A549 (cell line): Measurements from ENCODE around the gene ZNF814. TPM values are rescaled to one million over a fixed set of nuclear protein-coding genes. Genes with fewer than 3 reads are reported as not detected.
"Not testable (repeated sequence)": the region's sequence is repeated elsewhere in the genome, so short reads cannot be mapped to it uniquely, and the experiment has no call there.

Experiments used
- ATAC-seq, 2 experiments: fragments of 200-7000 bp in 1 of 2; fragments of >200 bp in 1 of 2; cut with Nextera tagmentation in 1 of 2; cut with Tn5 transposase in 1 of 2; 3 replicates each; pipeline versions ENCODE4 v1.8.0 to v1.9.1; 2018 to 2020; ENCODE audit warnings: mild to moderate bottlenecking in 1 of 2, moderate library complexity in 1 of 2
- CTCF ChIA-PET: fragments of 300-600 bp; sonication (Branson Sonifier 250); formaldehyde crosslinking; extraction: SDS; loops from one replicate; lab custom pipeline; 2021; ENCODE audit warnings: antibody characterized with exemption, inconsistent platforms; lab: Yijun Ruan, JAX
- POLR2A ChIA-PET: fragments of 350-600 bp; formaldehyde crosslinking; extraction: SDS; loops from one replicate; lab custom pipeline; 2021; ENCODE audit warnings: antibody characterized with exemption, inconsistent platforms; lab: Yijun Ruan, JAX
- DNase-seq, 2 experiments: peaks; one replicate each; pipeline versions ENCODE4 v3.0.0 to v3.0.0-alpha.2; 2011 to 2016; ENCODE audit warnings: low read depth in 1 of 2, low spot score in 1 of 2
- FAIRE-seq: peaks from 2 replicates; lab custom pipeline; 2011; peaks lifted over from hg19 to GRCh38; lab: Jason Lieb, UNC
- H3K27ac ChIP-seq, 2 experiments: fragments of >200 bp; sonication (Bioruptor Twin); formaldehyde crosslinking; 3 replicates each; pipeline ENCODE4 v1.5.1; 2016 to 2017
- H3K4me1 ChIP-seq: fragments of >200 bp; sonication (Bioruptor Twin); formaldehyde crosslinking; 3 replicates; pipeline ENCODE4 v1.6.1; 2016
- H3K4me2 ChIP-seq: fragments of >200 bp; sonication (Bioruptor Twin); formaldehyde crosslinking; 3 replicates; pipeline ENCODE4 v1.6.1; 2016
- H3K4me3 ChIP-seq: fragments of >200 bp; sonication (Bioruptor Twin); formaldehyde crosslinking; 3 replicates; pipeline ENCODE4 v1.5.1; 2016
- H3K9me3 ChIP-seq: fragments of >200 bp; sonication (Bioruptor Twin); formaldehyde crosslinking; 3 replicates; pipeline ENCODE4 v1.6.1; 2016
- BCL3 ChIP-seq: fragments of >200 bp; sonication (Bioruptor Twin); formaldehyde crosslinking; IDR thresholded peaks from 3 replicates; pipeline ENCODE4 v1.6.1; 2016
- CBX8 ChIP-seq: fragments of 200-600 bp; sonication (generic); IDR thresholded peaks from 2 replicates; pipeline ENCODE4 v1.6.1; 2016
- CHD2 ChIP-seq: fragments of 150-350 bp; IDR thresholded peaks from 2 replicates; pipeline ENCODE4 v1.6.1; 2014; ENCODE audit warnings: low read length; ENCODE audit not compliant: partially characterized antibody
- EHMT2 ChIP-seq: fragments of 200-600 bp; sonication (generic); IDR thresholded peaks from 2 replicates; pipeline ENCODE4 v1.6.1; 2016; ENCODE audit warnings: antibody characterized with exemption, low read depth, mild to moderate bottlenecking, moderate library complexity
- EP300 ChIP-seq, 2 experiments: fragments of >200 bp; sonication (Bioruptor Twin); formaldehyde crosslinking; IDR thresholded peaks; 2 replicates in 1 of 2; 3 replicates in 1 of 2; pipeline ENCODE4 v1.6.1; 2016 to 2017
- FOSB ChIP-seq: fragments of 250-450 bp; sonication (Bioruptor Pico); IDR thresholded peaks from 2 replicates; pipeline ENCODE4 v1.5.0; 2020; ENCODE audit warnings: mild to moderate bottlenecking, moderate library complexity
- FOXS1 ChIP-seq: fragments of 250-450 bp; sonication (Bioruptor Pico); IDR thresholded peaks from 2 replicates; pipeline ENCODE4 v1.5.0; 2020; ENCODE audit warnings: mild to moderate bottlenecking, moderate library complexity
- GATA3 ChIP-seq: IDR thresholded peaks from 2 replicates; pipeline ENCODE4 v1.6.1; 2012; ENCODE audit warnings: borderline replicate concordance
- HMGXB4 ChIP-seq: fragments of 250-450 bp; sonication (Bioruptor Pico); IDR thresholded peaks from 2 replicates; pipeline ENCODE4 v1.5.0; 2021; ENCODE audit warnings: mild to moderate bottlenecking, moderate library complexity, borderline replicate concordance
- JUNB ChIP-seq: fragments of >200 bp; sonication (Bioruptor Twin); formaldehyde crosslinking; IDR thresholded peaks from 2 replicates; pipeline ENCODE4 v1.6.1; 2016
- MAX ChIP-seq: IDR thresholded peaks from 2 replicates; pipeline ENCODE4 v1.6.1; 2012
- NFE2L2 ChIP-seq: fragments of 150-350 bp; conservative IDR thresholded peaks from 2 replicates; pipeline ENCODE4 v1.6.1; 2014; ENCODE audit warnings: low read length
- PHF8 ChIP-seq: fragments of 200-600 bp; sonication (generic); IDR thresholded peaks from 2 replicates; pipeline ENCODE4 v1.6.1; 2016; ENCODE audit warnings: low read depth, mild to moderate bottlenecking, antibody characterized with exemption, moderate library complexity, borderline replicate concordance
- RAD21 ChIP-seq, 2 experiments: fragments of >200 bp in 1 of 2; sonication (Bioruptor Twin) in 1 of 2; formaldehyde crosslinking in 1 of 2; IDR thresholded peaks in 1 of 2; conservative IDR thresholded peaks in 1 of 2; 2 replicates in 1 of 2; 3 replicates in 1 of 2; pipeline ENCODE4 v1.6.1; 2012 to 2018; ENCODE audit warnings: inconsistent platforms in 1 of 2
- RARB ChIP-seq: fragments of 250-450 bp; sonication (Bioruptor Pico); IDR thresholded peaks from 2 replicates; pipeline ENCODE4 v1.8.0; 2021; ENCODE audit warnings: mild to moderate bottlenecking, moderate library complexity
- RCOR1 ChIP-seq: fragments of 150-350 bp; IDR thresholded peaks from 2 replicates; pipeline ENCODE4 v1.6.1; 2014; ENCODE audit warnings: antibody characterized with exemption, low read length, low read depth
- RFX5 ChIP-seq: fragments of 450-650 bp; IDR thresholded peaks from 2 replicates; pipeline ENCODE4 v1.7.1; 2014; ENCODE audit warnings: antibody characterized with exemption, mild to moderate bottlenecking, moderate library complexity
- SREBF2 ChIP-seq: fragments of 450-650 bp; IDR thresholded peaks from 2 replicates; pipeline ENCODE4 v1.6.1; 2014; ENCODE audit warnings: mild to moderate bottlenecking, moderate library complexity
- TFCP2L1 ChIP-seq: fragments of 250-450 bp; sonication (Bioruptor Pico); IDR thresholded peaks from 2 replicates; pipeline ENCODE4 v1.5.0; 2021; ENCODE audit warnings: mild to moderate bottlenecking
- ZNF302 ChIP-seq: fragments of 250-450 bp; sonication (Bioruptor Pico); IDR thresholded peaks from 2 replicates; pipeline ENCODE4 v1.9.0; 2021; ENCODE audit warnings: inconsistent platforms, mild to moderate bottlenecking, moderate library complexity
- WGBS: methylation state at CpG from one replicate; pipeline ENCODE4 v1.1.6; 2017; ENCODE audit errors: missing lambda C conversion rate; 5-methylcytosine and 5-hydroxymethylcytosine counted together
- polyA plus RNA-seq, 4 experiments: library from polyadenylated mRNA; depleted of rRNA in 3 of 4; stranded (reverse); fragments of >200 nt; fragmentation: RNase III in 1 of 4; extraction: RNeasy Plus Mini Kit Qiagen cat#74134 plus additional on column Dnase treatment in 1 of 4; gene quantifications; 2 replicates in 3 of 4; 3 replicates in 1 of 4; pipeline ENCODE4 v1.2.3, GENCODE V29; 2011 to 2017
- TF ChIP-seq, protein P1 (sequence below): fragments of 450-650 bp; IDR thresholded peaks from 2 replicates; pipeline ENCODE4 v1.6.1; 2014; ENCODE audit warnings: antibody characterized with exemption

ZNF814 gene
- polyA plus RNA-seq, 2 of the 4 experiments (the other 2 are of a cell fraction): 2.1 to 5.5 TPM

DNA sequence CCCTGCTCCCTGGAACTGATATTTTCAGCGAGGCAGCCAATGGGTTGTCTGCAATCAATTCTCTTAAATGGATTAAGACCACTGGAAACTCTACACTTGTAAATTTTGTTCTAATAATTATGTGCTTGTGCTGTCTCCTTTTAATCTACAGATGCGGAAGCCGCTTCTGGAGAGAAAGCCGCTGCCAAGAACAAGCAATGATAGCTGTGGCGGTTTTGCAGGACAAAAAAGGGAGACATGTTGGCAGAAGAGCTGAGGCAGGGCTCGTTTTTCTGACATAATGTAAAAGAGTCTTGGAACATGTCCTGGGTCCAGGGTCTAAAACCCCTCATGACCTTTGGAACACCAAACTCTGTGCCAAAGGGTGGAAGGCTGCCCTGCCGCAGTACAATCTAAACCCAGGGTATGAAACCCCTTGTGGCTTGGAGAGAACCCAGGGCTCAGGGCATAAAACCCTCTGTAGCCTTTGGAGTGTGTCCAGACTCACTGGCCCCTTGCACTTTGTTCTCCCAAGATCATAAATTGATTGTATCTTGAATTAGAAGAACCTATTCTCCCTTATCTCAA, 14.9 kb upstream of the ZNF814 start:
- H3K27ac ChIP-seq: no peak overlapping the region
- CTCF ChIA-PET: interaction anchor here (0.6 to 1.2 kb wide), 3 partner anchors 16 to 41 kb away, joined by 3 to 5 read pairs (median 3); no protein-coding TSS in a partner anchor
- WGBS: 64% methylated on average over 7 of the region's 7 CpGs
- TF ChIP-seq FOSB (CRISPR knock-in tag) (no peak), RCOR1 (no peak), TFCP2L1 (CRISPR knock-in tag) (no peak), CBX8 (no peak), PHF8 (no peak), EP300 (IDR thresholded peaks at IDR 0.05) (no peak), CHD2 (no peak), RFX5 (no peak), EHMT2 (no peak), ZNF302 (no peak), GATA3 (no peak), RAD21 (conservative IDR thresholded peaks at IDR 0.05 in 1 of 2, IDR thresholded peaks at IDR 0.05 in 1 of 2) (no peak), FOXS1 (CRISPR knock-in tag) (no peak), BCL3 (no peak), RARB (no peak), HMGXB4 (CRISPR knock-in tag) (no peak), JUNB (no peak)
- TF ChIP-seq, all 56 proteins: peak for 0
- FAIRE-seq: no peak
- Histone ChIP-seq H3K4me1 (no peaks in the 10 kb centered on the region), H3K9me3 (peaks cover 82% of the 10 kb centered on the region), H3K4me3 (no peak overlapping the region), H3K4me2 (no peak overlapping the region)
- no peak for DNase-seq
- POLR2A ChIA-PET: no interaction called here
- no peak for ATAC-seq

DNA sequence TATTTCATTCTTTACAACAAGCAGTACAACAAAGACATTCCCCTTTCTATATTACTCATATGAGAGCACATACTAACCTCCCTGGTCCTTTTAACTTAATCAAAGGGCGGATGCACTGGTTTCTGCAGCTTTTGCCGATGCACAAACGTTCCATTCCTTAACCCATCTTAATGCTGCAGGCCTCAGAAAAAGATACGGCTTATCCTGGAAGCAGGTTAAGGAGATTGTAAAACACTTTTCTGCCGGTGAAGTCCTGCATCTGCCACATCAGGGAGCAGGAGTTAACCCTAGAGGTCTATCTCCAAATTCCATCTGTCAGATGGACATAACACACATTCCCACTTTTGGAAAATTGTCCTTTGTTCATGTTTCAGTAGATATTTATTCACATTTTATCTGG, 11.5 kb upstream of the ZNF814 start:
- no peaks in the 10 kb centered on the region for H3K4me1 ChIP-seq
- no peak overlapping the region for H3K4me2 ChIP-seq
- no peak for ATAC-seq
- 64% methylated on average over 5 of the region's 5 CpGs for WGBS
- CTCF ChIA-PET: no interaction called here
- H3K4me3 ChIP-seq: no peak overlapping the region
- FAIRE-seq: no peak
- H3K9me3 ChIP-seq: peaks cover 76% of the 10 kb centered on the region
- POLR2A ChIA-PET: no interaction called here
- TF ChIP-seq MAX (no peak), SREBF2 (no peak), NFE2L2 (no peak)
- TF ChIP-seq, protein P1, sequence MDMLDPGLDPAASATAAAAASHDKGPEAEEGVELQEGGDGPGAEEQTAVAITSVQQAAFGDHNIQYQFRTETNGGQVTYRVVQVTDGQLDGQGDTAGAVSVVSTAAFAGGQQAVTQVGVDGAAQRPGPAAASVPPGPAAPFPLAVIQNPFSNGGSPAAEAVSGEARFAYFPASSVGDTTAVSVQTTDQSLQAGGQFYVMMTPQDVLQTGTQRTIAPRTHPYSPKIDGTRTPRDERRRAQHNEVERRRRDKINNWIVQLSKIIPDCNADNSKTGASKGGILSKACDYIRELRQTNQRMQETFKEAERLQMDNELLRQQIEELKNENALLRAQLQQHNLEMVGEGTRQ: no peak
- H3K27ac ChIP-seq: no peak overlapping the region
- DNase-seq: no peak

- 49% methylated on average over 3 of the region's 3 CpGs for WGBS
- H3K27ac ChIP-seq, POLR2A ChIA-PET, DNase-seq, ATAC-seq, FAIRE-seq, H3K4me1 ChIP-seq, H3K4me2 ChIP-seq, H3K4me3 ChIP-seq, CTCF ChIA-PET: not testable (repeated sequence)
- H3K9me3 ChIP-seq: peaks cover 82% of the 10 kb centered on the region
Observed at GRCh38 chr19:57890706-57891105, 1.9 kb upstream of the ZNF814 start.
